ENCODE data around the gene SH3PXD2A.

DNA sequence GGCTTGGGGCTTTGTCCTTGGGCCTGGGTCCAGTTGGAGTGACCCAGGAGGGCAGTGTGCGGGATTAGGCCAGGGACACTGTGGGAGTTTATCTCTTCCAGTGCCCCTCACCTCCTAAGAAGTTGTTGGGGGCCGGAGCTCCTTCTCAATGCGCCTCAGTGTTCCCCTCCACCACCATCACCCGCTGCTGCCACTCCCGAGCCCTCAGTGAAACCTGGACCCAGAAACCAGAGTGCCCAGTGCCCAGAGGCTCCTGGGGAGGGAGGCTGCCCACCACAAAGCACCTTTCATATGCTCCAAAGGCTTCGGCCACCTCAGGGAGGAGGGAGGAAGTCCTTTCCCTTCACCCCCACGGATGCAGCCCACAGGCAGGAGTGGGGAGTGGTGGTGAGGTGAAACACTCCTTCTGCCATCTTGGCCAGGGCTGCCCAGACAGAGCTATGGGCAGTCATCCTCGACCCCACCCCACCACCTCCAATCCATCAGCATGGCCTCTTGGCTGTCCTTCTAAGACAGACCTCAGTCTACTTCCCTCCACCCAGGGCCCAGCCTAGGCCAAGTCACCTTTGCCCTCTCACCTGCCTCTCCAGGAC lies 99.0 kb downstream of the SH3PXD2A start:
- TF ChIP-seq, protein P1, sequence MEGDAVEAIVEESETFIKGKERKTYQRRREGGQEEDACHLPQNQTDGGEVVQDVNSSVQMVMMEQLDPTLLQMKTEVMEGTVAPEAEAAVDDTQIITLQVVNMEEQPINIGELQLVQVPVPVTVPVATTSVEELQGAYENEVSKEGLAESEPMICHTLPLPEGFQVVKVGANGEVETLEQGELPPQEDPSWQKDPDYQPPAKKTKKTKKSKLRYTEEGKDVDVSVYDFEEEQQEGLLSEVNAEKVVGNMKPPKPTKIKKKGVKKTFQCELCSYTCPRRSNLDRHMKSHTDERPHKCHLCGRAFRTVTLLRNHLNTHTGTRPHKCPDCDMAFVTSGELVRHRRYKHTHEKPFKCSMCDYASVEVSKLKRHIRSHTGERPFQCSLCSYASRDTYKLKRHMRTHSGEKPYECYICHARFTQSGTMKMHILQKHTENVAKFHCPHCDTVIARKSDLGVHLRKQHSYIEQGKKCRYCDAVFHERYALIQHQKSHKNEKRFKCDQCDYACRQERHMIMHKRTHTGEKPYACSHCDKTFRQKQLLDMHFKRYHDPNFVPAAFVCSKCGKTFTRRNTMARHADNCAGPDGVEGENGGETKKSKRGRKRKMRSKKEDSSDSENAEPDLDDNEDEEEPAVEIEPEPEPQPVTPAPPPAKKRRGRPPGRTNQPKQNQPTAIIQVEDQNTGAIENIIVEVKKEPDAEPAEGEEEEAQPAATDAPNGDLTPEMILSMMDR (IDR thresholded peaks at IDR 0.05), result no peak
- TF ChIP-seq POLR2A (IDR thresholded peaks at IDR 0.05), result no peak
